Thyroid gland (tissue), 4 donors: ENCODE results near the gene DRAM1. TPM values are rescaled to one million over a fixed set of nuclear protein-coding genes. Genes with fewer than 3 reads are reported as not detected.

ENCODE experiments used
- DNase-seq, 2 donors: peaks; one replicate each; pipeline ENCODE4 v3.0.0-alpha.2; 2019
- H3K27ac ChIP-seq, 3 donors: fragments of 200-600 bp; sonication (generic); 1 replicate in 2 of 3; 2 replicates in 1 of 3; pipeline ENCODE4 v1.5.1; 2016 to 2019; ENCODE audit warnings: mild to moderate bottlenecking in 1 of 3, moderate library complexity in 1 of 3
- H3K27me3 ChIP-seq: fragments of 200-600 bp; sonication (generic); one replicate; pipeline ENCODE4 v1.5.1; 2019
- H3K36me3 ChIP-seq, 2 donors: fragments of 200-600 bp; sonication (generic); one replicate each; pipeline ENCODE4 v1.5.1; 2016 to 2019
- H3K4me1 ChIP-seq, 2 donors: fragments of 200-600 bp; sonication (generic); one replicate each; pipeline ENCODE4 v1.5.1; 2017 to 2019
- H3K4me3 ChIP-seq, 3 donors: fragments of 200-600 bp; sonication (generic); replicated peaks in 1 of 3; 1 replicate in 2 of 3; 2 replicates in 1 of 3; pipeline ENCODE4 v1.5.1; 2016; ENCODE audit warnings: mild to moderate bottlenecking in 1 of 3
- H3K9me3 ChIP-seq: fragments of 200-600 bp; sonication (generic); one replicate; pipeline ENCODE4 v1.5.1; 2017
- POLR2A ChIP-seq, 2 donors: fragments of 450-650 bp; IDR thresholded peaks; one replicate each; pipeline ENCODE4 v1.6.1; 2017; ENCODE audit warnings: antibody characterized with exemption in 2 of 2, mild to moderate bottlenecking in 2 of 2, moderate library complexity in 1 of 2
- WGBS, 2 donors: methylation state at CpG; one replicate each; pipeline ENCODE4 v1.1.5; 2017; 5-methylcytosine and 5-hydroxymethylcytosine counted together
- intact Hi-C: fragments of 100-400 bp; cut with DNase I; formaldehyde crosslinking; loops from one replicate; pipeline ENCODE4 v1.15.1; 2023
- total RNA-seq, 4 donors: library from RNA; depleted of rRNA; stranded (reverse); fragments of >200 nt; gene quantifications; one replicate each; pipeline ENCODE4 v1.2.3, GENCODE V29; 2016
- TF ChIP-seq, protein P1 (sequence below), 6 experiments: fragments of 200-600 bp in 3 of 6; fragments of 450-650 bp in 3 of 6; sonication (generic) in 3 of 6; IDR thresholded peaks; one replicate each; pipeline ENCODE4 v1.5.1; 2016 to 2019; ENCODE audit warnings: antibody characterized with exemption in 6 of 6, mild to moderate bottlenecking in 2 of 6, inconsistent platforms in 1 of 6, moderate library complexity in 1 of 6

Gene DRAM1
- total RNA-seq, 4 donors from 2014 or later = 7.8 to 31.0 (median 14.1) TPM

DNA sequence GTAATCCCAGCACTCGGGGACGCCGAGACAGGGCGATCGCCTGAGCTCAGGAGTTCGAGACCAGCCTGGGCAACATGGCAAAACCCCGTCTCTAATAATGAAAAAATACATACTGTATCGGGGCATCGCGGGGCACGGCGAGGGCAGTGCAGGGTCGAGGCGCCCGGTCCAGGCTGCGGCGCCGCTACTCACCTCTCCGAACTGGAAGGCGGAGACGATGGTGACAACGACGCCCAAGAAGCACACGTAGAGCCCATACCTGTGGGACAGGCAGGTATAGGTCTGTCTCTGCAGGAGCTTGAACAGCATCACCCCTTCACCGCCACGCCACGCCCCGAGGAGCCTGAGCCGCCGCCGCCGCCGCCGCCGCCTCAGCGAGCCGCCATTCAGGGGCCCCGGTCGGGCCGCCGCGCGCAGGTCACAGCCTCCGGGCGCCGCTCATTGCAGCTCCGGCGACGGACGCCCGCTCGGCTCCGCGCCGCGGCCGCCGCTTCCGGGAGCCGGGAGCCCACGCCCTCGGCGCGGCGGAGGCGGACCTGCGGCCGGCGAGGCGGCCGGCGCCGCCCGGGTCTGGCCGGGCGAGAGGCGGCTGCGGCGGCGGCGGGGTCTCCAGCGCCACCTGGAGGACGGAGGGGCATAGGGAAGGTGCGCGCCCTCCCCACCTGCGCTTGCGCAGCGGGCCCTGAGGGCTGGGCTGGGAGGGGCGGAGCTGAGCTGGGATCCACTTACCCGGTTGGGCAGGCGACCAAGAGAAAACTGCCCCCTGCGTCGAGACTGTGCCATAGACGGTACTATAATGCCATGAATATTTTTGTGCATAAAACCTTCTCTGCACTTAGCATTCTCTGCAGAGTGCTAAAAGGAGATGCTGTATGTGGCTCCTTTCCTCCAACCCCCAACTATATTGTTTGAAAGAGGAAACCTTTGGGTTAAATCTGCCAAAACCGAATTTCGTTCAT is 46.7 kb upstream of the DRAM1 start, which contains the start of gene GNPTAB:
Gene GNPTAB, minus strand, starts transcription at position 593 of the 959 bp plus-strand sequence. Its CDS starts 284 bp downstream, at position 309.
- DNase-seq = peak; percentile 92 to 94
- no peaks in the 10 kb centered on the region for H3K36me3 ChIP-seq
- peaks cover 0 to 7% of the 10 kb centered on the region in 2 donors for H3K4me1 ChIP-seq
- WGBS, 2 donors = 0 to 1% methylated on average over 19 to 56 of the region's 96 CpGs
- H3K4me3 ChIP-seq = peak within 1 kb of the TSS; percentile 16 to 83 (median 41)
- no peaks in the 10 kb centered on the region for H3K27me3 ChIP-seq
- peak in 1 of 2 donors; percentile 77 for TF ChIP-seq POLR2A (IDR thresholded peaks at IDR 0.05)
- TF ChIP-seq, protein P1, sequence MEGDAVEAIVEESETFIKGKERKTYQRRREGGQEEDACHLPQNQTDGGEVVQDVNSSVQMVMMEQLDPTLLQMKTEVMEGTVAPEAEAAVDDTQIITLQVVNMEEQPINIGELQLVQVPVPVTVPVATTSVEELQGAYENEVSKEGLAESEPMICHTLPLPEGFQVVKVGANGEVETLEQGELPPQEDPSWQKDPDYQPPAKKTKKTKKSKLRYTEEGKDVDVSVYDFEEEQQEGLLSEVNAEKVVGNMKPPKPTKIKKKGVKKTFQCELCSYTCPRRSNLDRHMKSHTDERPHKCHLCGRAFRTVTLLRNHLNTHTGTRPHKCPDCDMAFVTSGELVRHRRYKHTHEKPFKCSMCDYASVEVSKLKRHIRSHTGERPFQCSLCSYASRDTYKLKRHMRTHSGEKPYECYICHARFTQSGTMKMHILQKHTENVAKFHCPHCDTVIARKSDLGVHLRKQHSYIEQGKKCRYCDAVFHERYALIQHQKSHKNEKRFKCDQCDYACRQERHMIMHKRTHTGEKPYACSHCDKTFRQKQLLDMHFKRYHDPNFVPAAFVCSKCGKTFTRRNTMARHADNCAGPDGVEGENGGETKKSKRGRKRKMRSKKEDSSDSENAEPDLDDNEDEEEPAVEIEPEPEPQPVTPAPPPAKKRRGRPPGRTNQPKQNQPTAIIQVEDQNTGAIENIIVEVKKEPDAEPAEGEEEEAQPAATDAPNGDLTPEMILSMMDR (IDR thresholded peaks at IDR 0.05) = peak; percentile 57 to 98 (median 76)
- H3K9me3 ChIP-seq = no peaks in the 10 kb centered on the region
- peak within 1 kb of the TSS in 2 of 3 donors; percentile 16 to 64 for H3K27ac ChIP-seq
- intact Hi-C loops = loop anchor here (5.0 kb wide), 1 partner anchor 53 kb away; no protein-coding TSS in a partner anchor

DNA sequence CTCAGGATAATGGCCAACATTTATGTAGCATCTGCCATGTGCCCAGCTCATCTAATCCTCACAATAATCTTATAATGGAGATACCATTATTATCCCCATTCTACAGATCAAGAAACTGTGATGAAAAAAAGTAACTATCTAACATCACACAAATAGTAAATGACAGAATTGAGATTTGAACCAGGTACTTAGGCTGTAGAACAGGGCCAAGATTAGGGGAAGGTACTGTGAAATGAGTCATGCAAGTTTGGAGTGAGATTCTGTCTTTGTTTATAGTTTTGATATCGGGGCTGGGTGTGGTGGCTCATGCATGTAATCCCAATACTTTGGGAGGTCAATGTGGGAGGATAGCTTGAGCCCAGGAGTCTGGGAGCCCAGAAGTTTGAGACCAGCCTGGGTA is 45.4 kb upstream of the DRAM1 start:
- Histone ChIP-seq H3K27ac (no peak overlapping the region), H3K27me3 (no peaks in the 10 kb centered on the region), H3K9me3 (no peaks in the 10 kb centered on the region), H3K4me3 (no peak overlapping the region), H3K36me3 (no peaks in the 10 kb centered on the region), H3K4me1 (peaks cover 0 to 7% of the 10 kb centered on the region in 2 donors)
- intact Hi-C loops = loop anchor here (5.0 kb wide), 1 partner anchor 55 kb away; no protein-coding TSS in a partner anchor
- TF ChIP-seq POLR2A (IDR thresholded peaks at IDR 0.05) = no peak
- TF ChIP-seq, protein P1 (IDR thresholded peaks at IDR 0.05) = no peak
- no peak for DNase-seq
- WGBS, 2 donors = 88 to 90% methylated on average over 1 of the region's 1 CpG

DNA sequence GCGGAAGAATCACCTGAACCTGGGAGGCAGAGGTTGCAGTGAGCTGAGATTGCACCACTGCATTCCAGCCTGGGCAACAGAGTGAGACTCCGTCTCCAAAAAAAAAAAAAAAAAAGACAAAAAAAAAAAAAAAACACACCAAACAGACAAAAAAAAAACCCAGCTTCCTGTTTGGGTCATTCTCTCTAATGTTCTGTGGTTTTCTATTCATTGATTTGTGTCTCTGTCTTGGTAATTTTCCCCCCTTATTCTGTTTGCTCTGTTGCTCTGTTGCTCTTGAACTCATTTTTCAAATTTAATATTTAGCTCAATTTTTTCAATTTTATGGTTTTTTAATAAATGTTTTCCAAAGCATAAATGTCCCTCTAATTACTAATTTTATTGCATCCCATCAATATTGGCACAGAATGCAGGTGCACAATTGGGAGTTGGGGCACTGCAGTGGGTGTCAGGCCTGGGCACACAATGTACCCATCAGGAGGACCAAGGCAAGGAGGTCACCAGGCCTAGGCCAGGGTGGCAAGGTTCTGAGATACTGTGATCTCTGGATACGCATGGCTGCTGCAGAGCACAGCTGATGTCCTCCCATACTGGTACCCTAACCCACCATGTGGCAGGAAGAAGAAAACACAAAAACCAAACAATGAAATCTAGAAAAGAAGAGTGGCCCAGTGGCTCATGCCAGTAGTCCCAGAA is 38.6 kb upstream of the DRAM1 start:
- intact Hi-C loops = no loop called here
- 78 to 84% methylated on average over 3 of the region's 3 CpGs for WGBS, 2 donors

DNA sequence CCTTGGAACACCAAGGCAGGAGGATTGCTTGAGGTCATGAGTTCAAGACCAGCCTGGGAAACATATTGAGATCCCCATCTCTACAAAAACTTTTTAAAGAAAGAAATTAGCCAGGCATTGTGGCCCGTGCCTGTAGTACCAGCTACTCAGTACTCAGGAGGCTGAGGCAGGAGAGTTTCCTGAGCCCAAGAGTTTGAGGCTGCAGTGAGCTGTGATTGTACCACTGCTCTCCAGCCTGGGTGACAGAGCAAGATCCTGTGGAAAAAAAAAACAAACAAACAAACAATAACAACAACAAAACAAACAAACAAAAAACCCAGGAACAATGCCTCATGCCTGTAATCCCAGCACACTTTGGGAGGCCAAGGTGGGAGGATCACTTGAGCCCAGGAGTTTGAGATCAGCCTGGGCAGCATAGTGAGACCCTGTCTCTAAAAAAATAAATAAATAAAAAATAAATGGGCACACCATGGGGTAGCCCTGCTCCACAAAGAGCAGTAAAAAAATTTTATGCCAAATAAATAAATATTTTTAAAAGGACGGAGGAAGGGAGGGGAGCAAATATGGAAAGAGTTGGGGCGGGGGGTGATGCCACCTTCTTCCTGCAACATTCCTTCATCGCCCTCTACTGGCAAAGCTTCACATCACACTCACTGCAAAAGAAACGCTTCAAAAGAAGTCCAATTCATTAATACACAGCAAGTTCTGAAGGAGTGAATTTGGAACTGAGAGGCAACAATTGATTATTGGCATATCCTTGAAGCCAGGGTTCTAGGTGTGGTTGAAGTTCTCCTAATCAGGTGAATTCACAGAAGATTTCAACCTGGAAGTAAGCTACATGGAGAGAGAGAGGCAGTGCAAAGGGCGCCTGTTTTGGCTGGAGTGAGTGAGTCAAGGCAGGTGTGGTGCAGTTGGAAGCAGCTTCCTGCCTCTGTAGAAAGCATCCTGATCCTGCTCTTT is 37.8 kb upstream of the DRAM1 start:
- no peak overlapping the region for H3K27ac ChIP-seq
- no peak overlapping the region for H3K4me3 ChIP-seq
- peak; percentile 65 to 68 for DNase-seq
- 30 to 32% methylated on average over 6 of the region's 6 CpGs for WGBS, 2 donors
- no peaks in the 10 kb centered on the region for H3K27me3 ChIP-seq
- peaks cover 0 to 3% of the 10 kb centered on the region in 2 donors for H3K4me1 ChIP-seq
- intact Hi-C loops = loop anchor here (5.0 to 10.0 kb wide), 3 partner anchors 67 to 425 kb away; no protein-coding TSS in a partner anchor
- no peaks in the 10 kb centered on the region for H3K36me3 ChIP-seq
- H3K9me3 ChIP-seq = no peaks in the 10 kb centered on the region
- TF ChIP-seq, protein P1 (IDR thresholded peaks at IDR 0.05) = peak; percentile 72 to 94 (median 76)
- TF ChIP-seq POLR2A (IDR thresholded peaks at IDR 0.05) = no peak

More for the DNA sequence above, 38.6 kb upstream of the DRAM1 start:
- no peaks in the 10 kb centered on the region for H3K9me3 ChIP-seq
- DNase-seq = no peak
- no peaks in the 10 kb centered on the region for H3K27me3 ChIP-seq
- no peak overlapping the region for H3K27ac ChIP-seq
- H3K4me3 ChIP-seq = no peak overlapping the region
- no peak for TF ChIP-seq POLR2A (IDR thresholded peaks at IDR 0.05)
- TF ChIP-seq, protein P1 (IDR thresholded peaks at IDR 0.05) = no peak
- H3K4me1 ChIP-seq = peaks cover 0 to 3% of the 10 kb centered on the region in 2 donors
- no peaks in the 10 kb centered on the region for H3K36me3 ChIP-seq
